ENCODE results near the gene PLSCR4. TPM values are rescaled to one million over a fixed set of nuclear protein-coding genes. Genes with fewer than 3 reads are reported as not detected.

Gene PLSCR4
- polyA plus RNA-seq, 2 of the 4 experiments (the other 2 are of a cell fraction) = 8.3 to 17.2 TPM

DNA sequence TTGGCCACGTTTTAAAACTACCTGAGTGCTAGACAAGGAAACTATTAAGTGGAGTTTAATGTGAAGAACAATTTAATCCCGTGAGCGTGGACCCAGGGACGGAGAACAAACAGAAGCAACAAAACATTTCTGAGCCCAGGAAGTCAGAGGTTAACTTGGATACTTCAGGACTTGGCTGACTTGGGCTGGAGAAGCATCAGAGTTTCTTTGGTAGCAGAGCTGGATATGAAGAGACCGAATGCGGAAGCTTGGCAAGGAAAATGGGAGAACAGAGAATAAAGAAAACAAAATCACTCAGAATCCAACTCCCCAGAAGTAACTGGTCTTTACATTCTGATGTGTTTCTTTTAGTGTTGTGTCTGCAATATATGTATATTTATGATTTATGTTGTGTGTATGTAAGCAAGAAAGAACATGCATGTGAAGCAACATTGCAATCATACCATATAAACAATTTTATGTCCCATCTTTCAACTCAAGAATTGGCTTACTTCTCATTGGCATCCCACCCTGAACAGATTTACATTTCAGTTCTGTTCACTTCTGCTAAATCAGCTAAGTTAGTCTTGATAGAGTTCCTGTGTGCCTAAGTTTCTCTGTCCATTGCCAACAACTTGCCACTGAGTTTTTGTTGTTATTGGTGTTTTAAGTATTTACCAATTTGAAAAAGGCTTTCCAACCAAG lies 72.8 kb downstream of the PLSCR4 start:
- WGBS (ENCODE audit: missing lambda C conversion rate) = 87% methylated on average over 6 of the region's 6 CpGs
- CTCF ChIA-PET = interaction anchor here (1.0 to 2.7 kb wide), 5 partner anchors 7 to 113 kb away, joined by 3 to 12 read pairs (median 6); partner anchors contain the start of gene PLOD2
- no peaks in the 10 kb centered on the region for H3K9me3 ChIP-seq
- H3K27ac ChIP-seq = no peak overlapping the region
- H3K4me2 ChIP-seq = no peak overlapping the region
- POLR2A ChIA-PET = interaction anchor here (0.7 kb wide), 1 partner anchor 17 kb away, joined by 3 read pairs; the partner anchor contains the start of gene PLOD2
- no peak for TF ChIP-seq CTCF (IDR thresholded peaks at IDR 0.05)
- TF ChIP-seq CBX2 (IDR thresholded peaks at IDR 0.05; ENCODE audit: borderline replicate concordance, low read depth) = no peak
- TF ChIP-seq MAZ (IDR thresholded peaks at IDR 0.05; ENCODE audit: borderline replicate concordance, low read depth, low read length) = no peak
- TF ChIP-seq, protein P1, sequence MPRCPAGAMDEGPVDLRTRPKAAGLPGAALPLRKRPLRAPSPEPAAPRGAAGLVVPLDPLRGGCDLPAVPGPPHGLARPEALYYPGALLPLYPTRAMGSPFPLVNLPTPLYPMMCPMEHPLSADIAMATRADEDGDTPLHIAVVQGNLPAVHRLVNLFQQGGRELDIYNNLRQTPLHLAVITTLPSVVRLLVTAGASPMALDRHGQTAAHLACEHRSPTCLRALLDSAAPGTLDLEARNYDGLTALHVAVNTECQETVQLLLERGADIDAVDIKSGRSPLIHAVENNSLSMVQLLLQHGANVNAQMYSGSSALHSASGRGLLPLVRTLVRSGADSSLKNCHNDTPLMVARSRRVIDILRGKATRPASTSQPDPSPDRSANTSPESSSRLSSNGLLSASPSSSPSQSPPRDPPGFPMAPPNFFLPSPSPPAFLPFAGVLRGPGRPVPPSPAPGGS (IDR thresholded peaks at IDR 0.05) = no peak
- no peak for TF ChIP-seq USF2 (IDR thresholded peaks at IDR 0.05)
- FAIRE-seq (no peak), ATAC-seq (no peak), DNase-seq (ENCODE audit: low read depth in 1 of 2, low spot score in 1 of 2) (no peak)
- H3K4me3 ChIP-seq = no peak overlapping the region
- no peaks in the 10 kb centered on the region for H3K4me1 ChIP-seq

GRCh38 chr3:146177519-146177918 lies 73.4 kb downstream of the PLSCR4 start:
- peak overlapping the region in 1 of 2 experiments; percentile 28; a peak in 1 of 6 replicates for H3K27ac ChIP-seq
- ChIA-PET POLR2A (interaction anchor here (0.7 kb wide), 1 partner anchor 16 kb away, joined by 3 read pairs; the partner anchor contains the start of gene PLOD2), CTCF (interaction anchor here (1.0 to 2.7 kb wide), 5 partner anchors 8 to 112 kb away, joined by 3 to 12 read pairs (median 6); partner anchors contain the start of gene PLOD2)
- no peak for DNase-seq (ENCODE audit: low read depth in 1 of 2, low spot score in 1 of 2)
- peaks cover 5% of the 10 kb centered on the region; the same call in 2 of the 3 replicates for H3K4me1 ChIP-seq
- H3K9me3 ChIP-seq = no peaks in the 10 kb centered on the region
- no peak for FAIRE-seq
- WGBS (ENCODE audit: missing lambda C conversion rate) = 80% methylated on average over 1 of the region's 1 CpG
- ATAC-seq = no peak
- TF ChIP-seq RNF2 (IDR thresholded peaks at IDR 0.05; ENCODE audit: borderline replicate concordance, low read depth) (no peak), EHF (CRISPR knock-in tag; IDR thresholded peaks at IDR 0.05) (no peak), REST (IDR thresholded peaks at IDR 0.05) (no peak), FOSB (CRISPR knock-in tag; IDR thresholded peaks at IDR 0.05) (no peak), CBX2 (IDR thresholded peaks at IDR 0.05; ENCODE audit: borderline replicate concordance, low read depth) (no peak), ELK1 (IDR thresholded peaks at IDR 0.05; ENCODE audit: low read depth, low read length) (no peak), CBX8 (IDR thresholded peaks at IDR 0.05) (no peak), MAFK (IDR thresholded peaks at IDR 0.05; ENCODE audit: partially characterized antibody) (no peak), CEBPB (IDR thresholded peaks at IDR 0.05) (no peak), BHLHE40 (IDR thresholded peaks at IDR 0.05; ENCODE audit: low read depth, low read length) (no peak), E2F6 (IDR thresholded peaks at IDR 0.05; ENCODE audit: borderline replicate concordance, low read depth) (no peak), ZSCAN20 (CRISPR knock-in tag; IDR thresholded peaks at IDR 0.05) (no peak), TFCP2L1 (CRISPR knock-in tag; IDR thresholded peaks at IDR 0.05) (no peak), TP53 (CRISPR knock-in tag; IDR thresholded peaks at IDR 0.05) (no peak)
- TF ChIP-seq, protein P1 (IDR thresholded peaks at IDR 0.05) = no peak
- H3K4me3 ChIP-seq = no peak overlapping the region
- no peak overlapping the region for H3K4me2 ChIP-seq

Data from A549 (cell line).